NB4 (cell line): ENCODE results near the gene CATSPER3.

Experiments used
- DNase-seq: peaks from one replicate; pipeline ENCODE4 v3.0.0; 2010; ENCODE audit warnings: low read depth
- H3K4me3 ChIP-seq: one replicate; pipeline ENCODE4 v1.5.1; 2011; ENCODE audit warnings: mild to moderate bottlenecking, low read depth, low read length, moderate library complexity
- MYC ChIP-seq: IDR thresholded peaks from 2 replicates; pipeline ENCODE4 v1.6.1; 2011; ENCODE audit warnings: low read depth, low read length
- POLR2A ChIP-seq: IDR thresholded peaks from 2 replicates; pipeline ENCODE4 v1.6.1; 2011; ENCODE audit warnings: mild to moderate bottlenecking; ENCODE audit not compliant: insufficient read length; ENCODE audit errors: extremely low read depth
- TF ChIP-seq, protein P1 (sequence below): IDR thresholded peaks from 2 replicates; pipeline ENCODE4 v1.6.1; 2011; ENCODE audit warnings: low read depth, low read length
- TF ChIP-seq, protein P2 (sequence below): IDR thresholded peaks from one replicate; pipeline ENCODE4 v1.5.1; 2012; ENCODE audit warnings: low read depth, low read length

The CATSPER3 gene

DNA sequence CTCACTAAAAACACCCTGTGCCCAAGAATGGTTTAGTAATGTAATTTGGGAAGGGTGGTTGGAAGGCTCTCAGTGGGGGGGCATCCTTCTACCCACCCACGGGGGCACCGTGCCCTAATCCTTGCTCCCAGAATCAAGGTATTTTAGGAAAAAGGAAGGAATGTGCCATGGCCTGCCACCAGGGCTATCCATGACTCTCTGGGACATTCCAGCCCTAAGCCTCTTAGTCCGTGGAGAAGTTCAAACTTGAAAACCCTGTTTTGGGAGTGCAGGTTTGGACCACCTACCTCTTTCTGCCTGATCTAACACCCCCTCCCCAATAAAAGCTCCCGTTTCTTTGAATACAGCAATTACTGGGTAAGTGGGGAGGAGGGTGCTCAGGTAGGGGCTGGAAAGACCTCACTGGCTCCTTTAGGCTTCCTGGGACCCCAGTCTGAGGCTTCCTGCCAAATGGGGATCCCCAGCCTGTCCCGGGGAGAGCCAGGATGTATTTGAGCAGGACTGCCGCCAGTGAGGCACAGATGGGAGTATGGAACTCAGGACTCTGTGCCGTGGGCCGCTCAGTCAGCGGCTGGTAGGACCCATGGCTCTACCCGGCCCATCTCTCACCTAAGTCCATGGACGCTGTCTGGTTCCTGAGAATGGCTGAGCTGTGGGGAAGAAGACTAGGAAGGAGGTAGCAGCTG lies 70.0 kb downstream of the CATSPER3 start:
- DNase-seq = no peak
- H3K4me3 ChIP-seq = no peak overlapping the region

DNA sequence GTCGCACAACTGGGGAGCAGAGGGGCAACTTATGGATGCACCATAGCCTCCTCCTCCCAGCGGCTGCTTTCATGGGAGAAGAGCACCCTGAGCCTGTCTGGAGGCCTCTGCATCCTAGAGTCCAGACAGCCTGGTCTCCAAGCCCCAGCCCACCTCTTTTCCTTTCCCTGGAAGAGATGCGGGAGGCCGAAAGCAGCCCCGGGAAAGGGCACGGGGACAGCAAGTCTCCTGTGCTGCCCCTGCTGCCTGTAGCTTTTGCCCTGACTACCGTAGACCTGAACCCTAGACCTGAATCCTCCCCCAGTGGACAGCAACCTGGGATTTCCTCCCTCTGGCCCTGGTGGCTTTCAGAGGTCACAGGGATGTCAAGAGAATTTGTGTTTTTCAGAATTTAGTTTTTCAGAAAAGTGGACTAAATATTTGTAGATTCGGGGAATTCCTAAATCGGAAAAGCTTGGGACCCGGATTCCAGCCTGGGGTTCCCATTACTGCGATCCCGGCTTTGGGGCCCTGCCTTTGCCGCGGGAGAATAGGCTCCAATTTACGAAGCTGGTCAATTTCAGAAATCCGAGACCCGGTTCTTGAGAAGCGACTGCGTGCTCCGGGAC lies 70.6 kb downstream of the CATSPER3 start:
- no peak for TF ChIP-seq MYC
- no peak for TF ChIP-seq POLR2A
- TF ChIP-seq, protein P1, sequence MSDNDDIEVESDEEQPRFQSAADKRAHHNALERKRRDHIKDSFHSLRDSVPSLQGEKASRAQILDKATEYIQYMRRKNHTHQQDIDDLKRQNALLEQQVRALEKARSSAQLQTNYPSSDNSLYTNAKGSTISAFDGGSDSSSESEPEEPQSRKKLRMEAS = no peak
- TF ChIP-seq, protein P2, sequence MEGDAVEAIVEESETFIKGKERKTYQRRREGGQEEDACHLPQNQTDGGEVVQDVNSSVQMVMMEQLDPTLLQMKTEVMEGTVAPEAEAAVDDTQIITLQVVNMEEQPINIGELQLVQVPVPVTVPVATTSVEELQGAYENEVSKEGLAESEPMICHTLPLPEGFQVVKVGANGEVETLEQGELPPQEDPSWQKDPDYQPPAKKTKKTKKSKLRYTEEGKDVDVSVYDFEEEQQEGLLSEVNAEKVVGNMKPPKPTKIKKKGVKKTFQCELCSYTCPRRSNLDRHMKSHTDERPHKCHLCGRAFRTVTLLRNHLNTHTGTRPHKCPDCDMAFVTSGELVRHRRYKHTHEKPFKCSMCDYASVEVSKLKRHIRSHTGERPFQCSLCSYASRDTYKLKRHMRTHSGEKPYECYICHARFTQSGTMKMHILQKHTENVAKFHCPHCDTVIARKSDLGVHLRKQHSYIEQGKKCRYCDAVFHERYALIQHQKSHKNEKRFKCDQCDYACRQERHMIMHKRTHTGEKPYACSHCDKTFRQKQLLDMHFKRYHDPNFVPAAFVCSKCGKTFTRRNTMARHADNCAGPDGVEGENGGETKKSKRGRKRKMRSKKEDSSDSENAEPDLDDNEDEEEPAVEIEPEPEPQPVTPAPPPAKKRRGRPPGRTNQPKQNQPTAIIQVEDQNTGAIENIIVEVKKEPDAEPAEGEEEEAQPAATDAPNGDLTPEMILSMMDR = no peak
- no peak overlapping the region for H3K4me3 ChIP-seq
- no peak for DNase-seq

More for the DNA sequence above, 70.0 kb downstream of the CATSPER3 start:
- TF ChIP-seq POLR2A (no peak), MYC (no peak)
- TF ChIP-seq, protein P1 = no peak
- TF ChIP-seq, protein P2 = no peak

DNA sequence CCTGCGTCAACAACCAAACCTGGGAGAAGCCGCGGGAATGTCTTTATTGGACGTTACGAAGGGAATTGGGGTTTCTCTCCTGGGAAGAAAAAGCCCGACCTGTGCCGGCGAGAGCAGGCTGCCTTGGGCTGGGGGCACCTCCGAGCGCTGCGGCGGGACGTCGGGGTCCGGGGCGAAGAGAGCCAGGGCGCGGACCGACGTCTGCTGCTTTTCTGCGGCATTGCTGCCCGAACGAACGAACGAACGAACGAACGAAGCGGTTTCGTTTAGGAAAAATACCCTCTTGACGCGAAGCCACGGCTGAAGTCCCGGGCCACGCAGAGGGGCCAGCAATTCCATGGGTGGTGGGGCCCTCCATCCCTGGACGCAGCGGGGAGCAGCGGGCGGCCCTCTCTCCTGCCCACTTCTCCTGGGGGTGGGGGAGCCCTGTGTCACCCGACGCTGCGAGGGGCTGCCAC lies 71.1 kb downstream of the CATSPER3 start:
- DNase-seq = no peak
- TF ChIP-seq POLR2A (no peak), MYC (no peak)
- TF ChIP-seq, protein P2 = no peak
- H3K4me3 ChIP-seq = no peak overlapping the region

DNA sequence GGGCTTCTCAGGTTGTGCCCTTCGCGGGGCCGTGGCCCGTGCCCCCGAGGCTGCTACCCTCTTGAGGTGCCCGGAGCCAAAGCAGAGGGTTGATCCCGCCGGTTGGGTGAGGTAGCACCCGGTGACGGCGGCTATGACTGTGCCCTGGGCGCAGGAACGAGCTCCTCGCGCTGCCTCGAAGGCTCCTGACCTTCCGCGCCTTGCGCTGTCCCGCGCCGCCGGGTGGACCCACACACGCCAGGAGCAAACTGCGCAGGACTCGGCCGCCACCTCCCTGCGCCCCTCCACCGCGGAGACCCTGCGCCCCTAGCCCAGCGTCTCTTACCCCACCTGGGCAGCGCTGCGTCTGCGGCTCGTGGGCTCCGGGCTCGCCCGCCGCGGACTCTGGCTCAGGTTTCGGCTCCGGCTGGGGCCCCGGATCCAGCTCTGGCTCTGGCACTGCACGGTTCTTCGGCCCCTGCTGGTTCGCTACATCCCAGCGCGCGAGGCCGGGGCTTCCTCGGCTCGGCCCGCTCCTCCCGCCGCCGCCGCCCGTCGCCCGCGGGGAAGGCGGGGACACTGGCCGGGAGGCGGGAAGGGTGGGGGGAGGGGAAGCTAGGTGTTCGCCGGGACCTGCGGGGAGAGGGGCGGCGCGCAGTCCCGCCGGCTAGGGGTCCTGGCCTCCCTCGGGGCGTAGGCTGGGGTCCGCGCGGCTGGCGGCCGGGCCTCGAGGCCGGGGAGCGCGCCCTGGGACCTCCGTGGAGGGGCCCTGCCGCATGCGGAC lies 71.7 kb downstream of the CATSPER3 start:
- no peak overlapping the region for H3K4me3 ChIP-seq
- DNase-seq = no peak
- TF ChIP-seq, protein P1 = no peak
- no peak for TF ChIP-seq MYC
- TF ChIP-seq, protein P2 = no peak
- TF ChIP-seq POLR2A = no peak

DNA sequence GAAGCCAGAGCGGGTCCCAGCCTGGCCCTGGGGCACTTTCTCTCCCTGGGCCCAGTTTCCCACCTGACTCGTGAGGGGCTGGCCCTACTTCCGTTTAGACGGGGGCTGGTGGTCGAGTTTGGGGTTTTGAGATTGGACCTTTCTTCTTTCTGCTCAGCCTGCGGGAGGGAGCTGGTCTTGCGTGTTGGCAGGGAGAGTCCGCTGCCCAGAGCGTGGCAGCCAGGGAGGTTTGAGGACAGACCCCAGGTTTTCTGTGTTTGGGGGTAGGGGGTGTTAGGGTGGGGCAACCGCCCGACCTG lies 72.3 kb downstream of the CATSPER3 start:
- TF ChIP-seq, protein P1 = no peak
- TF ChIP-seq MYC = no peak
- TF ChIP-seq POLR2A = no peak
- TF ChIP-seq, protein P2 = no peak
- H3K4me3 ChIP-seq = no peak overlapping the region
- no peak for DNase-seq
